HL-60 (cell line): ENCODE data around the gene MBD2.
A peak's percentile ranks its signal among the peaks of the same experiment; 100 is the strongest.

Source experiments
- DNase-seq, 2 experiments: peaks; one replicate each; pipeline ENCODE4 v3.0.0-alpha.2; 2010 to 2020; ENCODE audit warnings: low read depth in 1 of 2, low spot score in 1 of 2
- H3K27ac ChIP-seq: fragments of 250-450 bp; sonication (Bioruptor Pico); replicated peaks from 2 replicates; pipeline ENCODE4 v1.5.1; 2020; ENCODE audit warnings: mild to moderate bottlenecking, moderate library complexity
- H3K27me3 ChIP-seq: fragments of 250-450 bp; sonication (Bioruptor Pico); 2 replicates; pipeline ENCODE4 v1.5.1; 2021; ENCODE audit warnings: mild to moderate bottlenecking, moderate library complexity; ENCODE audit not compliant: insufficient read depth, poor library complexity, severe bottlenecking
- H3K4me3 ChIP-seq: replicated peaks from 2 replicates; pipeline ENCODE4 v1.5.1; 2011; ENCODE audit warnings: mild to moderate bottlenecking, control low read depth, low read length; ENCODE audit not compliant: insufficient read depth
- CTCF ChIP-seq: IDR thresholded peaks from one replicate; pipeline ENCODE4 v1.5.1; 2011; ENCODE audit warnings: low read length, control low read depth, inconsistent platforms; ENCODE audit not compliant: insufficient read depth
- GABPA ChIP-seq: IDR thresholded peaks from 2 replicates; pipeline ENCODE4 v1.6.1; 2012; ENCODE audit warnings: low read depth
- POLR2AphosphoS5 ChIP-seq: IDR thresholded peaks from 2 replicates; pipeline ENCODE4 v1.6.1; 2012; ENCODE audit warnings: low read depth
- REST ChIP-seq: IDR thresholded peaks from 2 replicates; pipeline ENCODE4 v1.6.1; 2012; ENCODE audit warnings: low read depth; ENCODE audit not compliant: insufficient replicate concordance
- SPI1 ChIP-seq: IDR thresholded peaks from 2 replicates; pipeline ENCODE4 v1.6.1; 2012; ENCODE audit warnings: low read depth, mild to moderate bottlenecking, borderline replicate concordance

MBD2 gene

GRCh38 chr18:54257015-54257414 is 32.5 kb upstream of the MBD2 start:
- H3K4me3 ChIP-seq, result no peak overlapping the region
- H3K27ac ChIP-seq, result peak overlapping the region; percentile 20
- H3K27me3 ChIP-seq, result no peaks in the 10 kb centered on the region
- TF ChIP-seq CTCF (no peak), SPI1 (no peak), POLR2AphosphoS5 (no peak), REST (no peak), GABPA (no peak)
- DNase-seq, result peak in 1 of 2 experiments; percentile 60

- TF ChIP-seq CTCF, result no peak
- no peak for TF ChIP-seq SPI1
- TF ChIP-seq POLR2AphosphoS5, result no peak
- no peak for TF ChIP-seq GABPA
- no peak for TF ChIP-seq REST
Observed at GRCh38 chr18:54255141-54255540, 30.7 kb upstream of the MBD2 start.

GRCh38 chr18:54254265-54254758 is 29.8 kb upstream of the MBD2 start:
- DNase-seq, result no peak
- H3K27me3 ChIP-seq, result no peaks in the 10 kb centered on the region
- no peak overlapping the region for H3K4me3 ChIP-seq
- H3K27ac ChIP-seq, result no peak overlapping the region
- TF ChIP-seq POLR2AphosphoS5 (no peak), GABPA (no peak), REST (no peak), SPI1 (no peak), CTCF (no peak)

More at GRCh38 chr18:54255141-54255540, 30.7 kb upstream of the MBD2 start:
- H3K27ac ChIP-seq, result no peak overlapping the region
- H3K27me3 ChIP-seq, result no peaks in the 10 kb centered on the region
- H3K4me3 ChIP-seq, result no peak overlapping the region
- DNase-seq, result no peak
